HEK293 (cell line): Measurements from ENCODE around the gene BAX.

Source experiments
- EGR2 ChIP-seq: fragments of 450-650 bp; formaldehyde crosslinking; IDR thresholded peaks from 2 replicates; pipeline ENCODE4 v1.5.1; 2016; ENCODE audit warnings: low read depth, missing biosample characterization, missing genetic modification characterization
- GLI4 ChIP-seq: fragments of 450-650 bp; formaldehyde crosslinking; IDR thresholded peaks from 2 replicates; pipeline ENCODE4 v1.5.1; 2016; ENCODE audit warnings: missing biosample characterization, missing genetic modification characterization
- KLF1 ChIP-seq: fragments of 450-650 bp; formaldehyde crosslinking; IDR thresholded peaks from 2 replicates; pipeline ENCODE4 v1.5.1; 2016; ENCODE audit warnings: missing biosample characterization, missing genetic modification characterization
- SCRT2 ChIP-seq: fragments of 450-650 bp; formaldehyde crosslinking; IDR thresholded peaks from 2 replicates; pipeline ENCODE4 v1.5.1; 2016; ENCODE audit warnings: missing biosample characterization, missing genetic modification characterization
- SP7 ChIP-seq: fragments of 450-650 bp; formaldehyde crosslinking; IDR thresholded peaks from 2 replicates; pipeline ENCODE4 v1.5.1; 2016; ENCODE audit warnings: missing biosample characterization, missing genetic modification characterization
- YY2 ChIP-seq: fragments of 450-650 bp; formaldehyde crosslinking; IDR thresholded peaks from 2 replicates; pipeline ENCODE4 v1.5.1; 2016; ENCODE audit warnings: missing biosample characterization, missing genetic modification characterization
- ZBTB21 ChIP-seq: fragments of 450-650 bp; formaldehyde crosslinking; IDR thresholded peaks from 2 replicates; pipeline ENCODE4 v1.5.1; 2017; ENCODE audit warnings: missing biosample characterization, missing genetic modification characterization
- ZNF121 ChIP-seq: fragments of 450-650 bp; formaldehyde crosslinking; IDR thresholded peaks from 2 replicates; pipeline ENCODE4 v1.5.1; 2016; ENCODE audit warnings: missing biosample characterization, missing genetic modification characterization
- ZNF223 ChIP-seq: fragments of 450-650 bp; formaldehyde crosslinking; IDR thresholded peaks from 2 replicates; pipeline ENCODE4 v1.5.1; 2016; ENCODE audit warnings: missing biosample characterization, missing genetic modification characterization
- ZNF23 ChIP-seq: fragments of 450-650 bp; formaldehyde crosslinking; IDR thresholded peaks from 2 replicates; pipeline ENCODE4 v1.5.1; 2016; ENCODE audit warnings: missing biosample characterization, missing genetic modification characterization, borderline replicate concordance
- ZNF302 ChIP-seq: fragments of 450-650 bp; formaldehyde crosslinking; IDR thresholded peaks from 2 replicates; pipeline ENCODE4 v1.5.1; 2016; ENCODE audit warnings: missing biosample characterization, missing genetic modification characterization, low read depth
- ZNF311 ChIP-seq: fragments of 450-650 bp; formaldehyde crosslinking; IDR thresholded peaks from 2 replicates; pipeline ENCODE4 v1.5.1; 2017; ENCODE audit warnings: missing biosample characterization, missing genetic modification characterization, borderline replicate concordance
- ZNF354C ChIP-seq: fragments of 450-650 bp; formaldehyde crosslinking; IDR thresholded peaks from 2 replicates; pipeline ENCODE4 v1.5.1; 2016; ENCODE audit warnings: missing biosample characterization, missing genetic modification characterization, low read depth, borderline replicate concordance
- ZNF473 ChIP-seq: fragments of 450-650 bp; formaldehyde crosslinking; IDR thresholded peaks from 2 replicates; pipeline ENCODE4 v1.5.1; 2017; ENCODE audit warnings: missing biosample characterization, missing genetic modification characterization
- ZNF514 ChIP-seq: fragments of 450-650 bp; formaldehyde crosslinking; IDR thresholded peaks from 2 replicates; pipeline ENCODE4 v1.5.1; 2016; ENCODE audit warnings: missing biosample characterization, missing genetic modification characterization
- ZNF544 ChIP-seq: fragments of 450-650 bp; formaldehyde crosslinking; IDR thresholded peaks from 2 replicates; pipeline ENCODE4 v1.5.0; 2017; ENCODE audit warnings: missing biosample characterization, missing genetic modification characterization
- ZNF558 ChIP-seq: fragments of 450-650 bp; formaldehyde crosslinking; IDR thresholded peaks from 2 replicates; pipeline ENCODE4 v1.5.1; 2016; ENCODE audit warnings: missing biosample characterization, missing genetic modification characterization
- ZNF596 ChIP-seq: fragments of 450-650 bp; IDR thresholded peaks from 2 replicates; pipeline ENCODE4 v1.5.0; 2018; ENCODE audit warnings: missing biosample characterization, mild to moderate bottlenecking, missing genetic modification characterization, moderate library complexity
- ZNF660 ChIP-seq: fragments of 450-650 bp; IDR thresholded peaks from 2 replicates; pipeline ENCODE4 v1.5.1; 2018; ENCODE audit warnings: missing biosample characterization, mild to moderate bottlenecking, missing genetic modification characterization
- ZNF677 ChIP-seq: fragments of 450-650 bp; IDR thresholded peaks from 2 replicates; pipeline ENCODE4 v1.5.0; 2018; ENCODE audit warnings: missing biosample characterization, mild to moderate bottlenecking, missing genetic modification characterization, moderate library complexity
- ZNF747 ChIP-seq: fragments of 450-650 bp; formaldehyde crosslinking; IDR thresholded peaks from 2 replicates; pipeline ENCODE4 v1.5.1; 2016; ENCODE audit warnings: missing biosample characterization, missing genetic modification characterization
- ZNF837 ChIP-seq: fragments of 450-650 bp; formaldehyde crosslinking; IDR thresholded peaks from 2 replicates; pipeline ENCODE4 v1.5.1; 2016; ENCODE audit warnings: missing biosample characterization, missing genetic modification characterization
- ZSCAN30 ChIP-seq: fragments of 450-650 bp; IDR thresholded peaks from 2 replicates; pipeline ENCODE4 v1.5.1; 2018; ENCODE audit warnings: missing biosample characterization, mild to moderate bottlenecking, missing genetic modification characterization, moderate library complexity
- ZXDB ChIP-seq: fragments of 450-650 bp; formaldehyde crosslinking; IDR thresholded peaks from 2 replicates; pipeline ENCODE4 v1.5.1; 2016; ENCODE audit warnings: missing biosample characterization, missing genetic modification characterization
- TF ChIP-seq, protein P1 (sequence below): fragments of 450-650 bp; formaldehyde crosslinking; IDR thresholded peaks from 2 replicates; pipeline ENCODE4 v1.5.1; 2017; ENCODE audit warnings: missing biosample characterization, missing genetic modification characterization
- TF ChIP-seq, protein P2 (sequence below): fragments of 450-650 bp; formaldehyde crosslinking; IDR thresholded peaks from 2 replicates; pipeline ENCODE4 v1.5.1; 2016; ENCODE audit warnings: missing biosample characterization, missing genetic modification characterization
- TF ChIP-seq, protein P3 (sequence below): fragments of 450-650 bp; formaldehyde crosslinking; IDR thresholded peaks from 2 replicates; pipeline ENCODE4 v1.5.1; 2016; ENCODE audit warnings: missing biosample characterization, missing genetic modification characterization

The BAX gene

DNA sequence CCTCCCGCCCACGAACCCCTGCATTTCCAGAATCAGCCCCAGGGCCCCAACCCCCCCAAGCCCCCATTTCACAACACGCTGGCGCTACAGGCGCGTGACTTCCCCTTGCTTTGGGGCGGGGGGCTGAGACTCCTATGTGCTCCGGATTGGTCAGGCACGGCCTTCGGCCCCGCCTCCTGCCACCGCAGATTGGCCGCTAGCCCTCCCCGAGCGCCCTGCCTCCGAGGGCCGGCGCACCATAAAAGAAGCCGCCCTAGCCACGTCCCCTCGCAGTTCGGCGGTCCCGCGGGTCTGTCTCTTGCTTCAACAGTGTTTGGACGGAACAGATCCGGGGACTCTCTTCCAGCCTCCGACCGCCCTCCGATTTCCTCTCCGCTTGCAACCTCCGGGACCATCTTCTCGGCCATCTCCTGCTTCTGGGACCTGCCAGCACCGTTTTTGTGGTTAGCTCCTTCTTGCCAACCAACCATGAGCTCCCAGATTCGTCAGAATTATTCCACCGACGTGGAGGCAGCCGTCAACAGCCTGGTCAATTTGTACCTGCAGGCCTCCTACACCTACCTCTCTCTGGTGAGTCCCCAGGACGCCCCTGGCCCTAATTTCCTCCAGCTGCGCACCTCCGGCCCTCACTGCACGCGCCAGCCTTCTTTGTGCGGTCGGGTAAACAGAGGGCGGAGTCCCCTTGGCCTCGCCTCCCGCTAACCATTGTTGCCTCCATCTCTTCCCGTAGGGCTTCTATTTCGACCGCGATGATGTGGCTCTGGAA, 10.5 kb downstream of the BAX start, which contains the start of gene FTL (continued):
- TF ChIP-seq ZNF223 (tag by site-specific recombination) (no peak), ZSCAN30 (tag by site-specific recombination) (0 out of 2 replicates have a peak, but pooled peaks have one; percentile 42), ZNF514 (tag by site-specific recombination) (no peak), SP7 (tag by site-specific recombination) (peak; percentile 66), KLF1 (peak; percentile 25), SCRT2 (tag by site-specific recombination) (peak; percentile 72), ZNF596 (tag by site-specific recombination) (no peak), ZNF660 (tag by site-specific recombination) (peak; percentile 84), ZNF302 (tag by site-specific recombination) (0 out of 2 replicates have a peak, but pooled peaks have one; percentile 53), YY2 (tag by site-specific recombination) (no peak; the same call in none of the 2 replicates), ZNF677 (tag by site-specific recombination) (no peak), ZNF23 (tag by site-specific recombination) (peak; percentile 51), ZNF558 (peak; percentile 34; the same call in 1 of the 2 replicates), EGR2 (no peak), ZBTB21 (no peak), ZNF121 (peak; percentile 70; the same call in 1 of the 2 replicates), ZNF354C (no peak), ZNF544 (tag by site-specific recombination) (no peak), ZNF311 (tag by site-specific recombination) (no peak), ZNF473 (tag by site-specific recombination) (no peak), ZXDB (tag by site-specific recombination) (peak; percentile 63; the same call in 1 of the 2 replicates), ZNF837 (tag by site-specific recombination) (0 out of 2 replicates have a peak, but pooled peaks have one; percentile 81), ZNF747 (tag by site-specific recombination) (0 out of 2 replicates have a peak, but pooled peaks have one; percentile 69), GLI4 (peak; percentile 90)
- TF ChIP-seq, protein P1, sequence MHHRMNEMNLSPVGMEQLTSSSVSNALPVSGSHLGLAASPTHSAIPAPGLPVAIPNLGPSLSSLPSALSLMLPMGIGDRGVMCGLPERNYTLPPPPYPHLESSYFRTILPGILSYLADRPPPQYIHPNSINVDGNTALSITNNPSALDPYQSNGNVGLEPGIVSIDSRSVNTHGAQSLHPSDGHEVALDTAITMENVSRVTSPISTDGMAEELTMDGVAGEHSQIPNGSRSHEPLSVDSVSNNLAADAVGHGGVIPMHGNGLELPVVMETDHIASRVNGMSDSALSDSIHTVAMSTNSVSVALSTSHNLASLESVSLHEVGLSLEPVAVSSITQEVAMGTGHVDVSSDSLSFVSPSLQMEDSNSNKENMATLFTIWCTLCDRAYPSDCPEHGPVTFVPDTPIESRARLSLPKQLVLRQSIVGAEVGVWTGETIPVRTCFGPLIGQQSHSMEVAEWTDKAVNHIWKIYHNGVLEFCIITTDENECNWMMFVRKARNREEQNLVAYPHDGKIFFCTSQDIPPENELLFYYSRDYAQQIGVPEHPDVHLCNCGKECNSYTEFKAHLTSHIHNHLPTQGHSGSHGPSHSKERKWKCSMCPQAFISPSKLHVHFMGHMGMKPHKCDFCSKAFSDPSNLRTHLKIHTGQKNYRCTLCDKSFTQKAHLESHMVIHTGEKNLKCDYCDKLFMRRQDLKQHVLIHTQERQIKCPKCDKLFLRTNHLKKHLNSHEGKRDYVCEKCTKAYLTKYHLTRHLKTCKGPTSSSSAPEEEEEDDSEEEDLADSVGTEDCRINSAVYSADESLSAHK (tag by site-specific recombination): peak; percentile 34
- TF ChIP-seq, protein P2, sequence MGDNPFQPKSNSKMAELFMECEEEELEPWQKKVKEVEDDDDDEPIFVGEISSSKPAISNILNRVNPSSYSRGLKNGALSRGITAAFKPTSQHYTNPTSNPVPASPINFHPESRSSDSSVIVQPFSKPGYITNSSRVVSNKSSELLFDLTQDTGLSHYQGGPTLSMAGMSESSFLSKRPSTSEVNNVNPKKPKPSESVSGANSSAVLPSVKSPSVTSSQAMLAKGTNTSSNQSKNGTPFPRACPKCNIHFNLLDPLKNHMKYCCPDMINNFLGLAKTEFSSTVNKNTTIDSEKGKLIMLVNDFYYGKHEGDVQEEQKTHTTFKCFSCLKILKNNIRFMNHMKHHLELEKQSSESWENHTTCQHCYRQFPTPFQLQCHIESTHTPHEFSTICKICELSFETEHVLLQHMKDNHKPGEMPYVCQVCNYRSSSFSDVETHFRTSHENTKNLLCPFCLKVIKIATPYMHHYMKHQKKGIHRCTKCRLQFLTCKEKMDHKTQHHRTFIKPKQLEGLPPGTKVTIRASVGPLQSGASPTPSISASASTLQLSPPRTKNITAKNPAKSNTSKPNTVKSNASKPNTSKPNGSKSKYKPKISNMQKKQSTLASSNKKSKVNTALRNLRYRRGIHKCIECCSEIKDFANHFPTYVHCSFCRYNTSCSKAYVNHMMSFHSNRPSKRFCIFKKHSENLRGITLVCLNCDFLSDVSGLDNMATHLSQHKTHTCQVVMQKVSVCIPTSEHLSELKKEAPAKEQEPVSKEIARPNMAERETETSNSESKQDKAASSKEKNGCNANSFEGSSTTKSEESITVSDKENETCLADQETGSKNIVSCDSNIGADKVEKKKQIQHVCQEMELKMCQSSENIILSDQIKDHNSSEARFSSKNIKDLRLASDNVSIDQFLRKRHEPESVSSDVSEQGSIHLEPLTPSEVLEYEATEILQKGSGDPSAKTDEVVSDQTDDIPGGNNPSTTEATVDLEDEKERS (tag by site-specific recombination): 0 out of 2 replicates have a peak, but pooled peaks have one; percentile 11
- TF ChIP-seq, protein P3, sequence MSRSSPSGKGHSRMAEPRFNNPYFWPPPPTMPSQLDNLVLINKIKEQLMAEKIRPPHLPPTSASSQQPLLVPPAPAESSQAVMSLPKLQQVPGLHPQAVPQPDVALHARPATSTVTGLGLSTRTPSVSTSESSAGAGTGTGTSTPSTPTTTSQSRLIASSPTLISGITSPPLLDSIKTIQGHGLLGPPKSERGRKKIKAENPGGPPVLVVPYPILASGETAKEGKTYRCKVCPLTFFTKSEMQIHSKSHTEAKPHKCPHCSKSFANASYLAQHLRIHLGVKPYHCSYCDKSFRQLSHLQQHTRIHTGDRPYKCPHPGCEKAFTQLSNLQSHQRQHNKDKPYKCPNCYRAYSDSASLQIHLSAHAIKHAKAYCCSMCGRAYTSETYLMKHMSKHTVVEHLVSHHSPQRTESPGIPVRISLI (tag by site-specific recombination): no peak
- TF ChIP-seq, all 188 proteins: peak for 54
